Activated CD4-positive, alpha-beta T cell treated with anti-CD3 and anti-CD28 coated beads, Interleukin-2, amount 50 U/mL, for 24 hours (primary cell): ENCODE data around the gene CSNK2A3.
"Not testable (repeated sequence)": the region's sequence is repeated elsewhere in the genome, so short reads cannot be mapped to it uniquely, and the experiment has no call there.

ENCODE experiments used
- DNase-seq, 2 donors: peaks; one replicate each; pipeline ENCODE4 v3.0.0-alpha.2; 2020; ENCODE audit warnings: low read depth in 1 of 2, low spot score in 1 of 2

The CSNK2A3 gene

GRCh38 chr11:11352878-11353277 is at the start of gene CSNK2A3:
Gene CSNK2A3, minus strand, starts transcription at chr11:11353250. Its CDS starts 131 bp downstream, at chr11:11353119.
- not testable (repeated sequence) for DNase-seq

DNA sequence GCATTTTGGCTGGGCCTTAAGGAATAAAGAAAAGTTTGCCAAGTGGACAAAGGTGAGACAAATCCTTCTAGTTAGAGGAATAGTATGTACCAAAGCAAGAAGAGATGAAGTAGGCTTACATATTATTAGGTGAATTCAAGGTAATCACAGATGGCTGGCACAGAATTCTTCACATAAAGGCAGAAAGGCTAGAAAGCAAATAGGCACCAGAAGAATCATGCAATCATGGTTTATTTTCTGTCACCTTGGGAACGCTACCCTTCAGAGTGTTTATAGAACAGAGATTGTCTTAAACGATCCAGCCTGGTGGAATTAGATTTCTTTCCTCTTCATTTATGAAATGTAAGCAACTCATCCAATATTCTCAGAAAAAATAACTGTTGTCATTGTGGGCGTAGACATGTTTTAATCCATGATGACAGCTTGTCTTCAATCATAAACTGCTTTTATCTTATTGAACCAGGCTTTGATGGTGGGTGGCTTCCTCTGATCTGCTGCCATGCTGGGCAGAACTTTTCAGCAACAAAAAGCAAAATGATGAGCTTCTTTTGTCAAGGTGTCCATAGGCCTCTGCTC is 49.0 kb upstream of the CSNK2A3 start:
- DNase-seq = no peak

DNA sequence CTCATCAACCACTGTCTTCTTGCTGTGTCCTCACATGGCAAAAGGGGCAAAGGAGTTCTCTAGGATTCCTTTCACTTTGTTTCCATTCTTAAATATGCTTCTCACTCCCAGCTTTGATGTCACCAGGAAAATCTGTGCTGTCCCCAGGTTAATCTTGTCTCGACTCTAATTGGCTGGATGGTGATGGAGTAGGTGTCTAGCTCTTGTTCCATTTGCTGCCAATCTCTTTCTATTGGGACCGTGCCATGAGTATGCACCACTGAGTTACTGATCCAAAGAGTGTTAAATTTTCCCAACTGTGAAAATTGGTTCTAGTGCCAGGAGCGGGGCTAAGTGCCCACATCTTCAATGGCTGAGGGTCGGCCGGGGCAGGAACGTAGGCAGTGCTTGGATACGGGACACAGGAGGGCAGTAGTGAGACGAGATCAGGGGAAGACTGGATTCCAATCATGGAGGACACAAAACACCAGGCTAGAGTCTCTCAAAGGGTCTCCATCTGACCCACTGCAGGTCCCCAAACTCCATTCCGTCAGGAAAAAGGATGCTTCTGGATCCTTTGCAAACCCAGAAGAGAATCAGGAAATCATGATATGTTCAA is 47.7 kb upstream of the CSNK2A3 start:
- DNase-seq = no peak

DNA sequence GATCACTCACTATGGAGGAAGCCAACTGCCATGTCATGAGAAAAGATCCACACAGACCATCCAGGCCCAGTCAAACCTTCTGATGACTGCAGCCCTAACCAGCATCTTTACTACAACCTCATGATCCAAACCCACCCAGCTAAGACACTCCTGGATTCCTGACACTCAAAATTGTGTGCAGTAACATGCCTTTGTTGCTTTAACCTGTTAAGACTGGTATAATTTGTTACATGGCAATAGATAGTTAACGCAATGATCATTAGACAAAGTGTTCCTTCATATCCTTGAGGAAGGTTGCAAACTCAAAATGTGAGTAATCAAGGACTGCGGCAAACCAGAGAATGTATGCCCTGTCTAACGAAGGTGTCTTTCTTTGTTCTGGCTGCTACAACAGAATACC is 47.1 kb upstream of the CSNK2A3 start:
- no peak for DNase-seq

DNA sequence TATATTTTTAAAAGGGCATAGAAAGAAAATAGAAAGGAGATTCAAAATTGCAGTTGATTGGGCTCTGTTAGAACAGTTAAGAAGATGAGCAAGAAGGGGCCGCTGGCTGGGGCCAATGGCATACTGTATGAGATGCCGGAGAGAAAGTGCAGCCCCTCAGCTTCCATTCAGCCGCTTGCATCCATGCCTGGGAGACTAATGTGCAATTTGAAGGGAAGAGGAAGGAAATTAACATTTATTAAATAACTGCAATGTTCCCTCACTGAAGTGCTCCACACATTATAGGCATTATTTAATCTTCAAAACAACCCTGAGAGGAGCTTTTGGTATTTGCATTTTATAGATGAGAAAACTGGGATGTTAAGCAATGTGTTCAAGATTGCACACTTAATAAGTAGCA is 44.7 kb upstream of the CSNK2A3 start:
- no peak for DNase-seq

DNA sequence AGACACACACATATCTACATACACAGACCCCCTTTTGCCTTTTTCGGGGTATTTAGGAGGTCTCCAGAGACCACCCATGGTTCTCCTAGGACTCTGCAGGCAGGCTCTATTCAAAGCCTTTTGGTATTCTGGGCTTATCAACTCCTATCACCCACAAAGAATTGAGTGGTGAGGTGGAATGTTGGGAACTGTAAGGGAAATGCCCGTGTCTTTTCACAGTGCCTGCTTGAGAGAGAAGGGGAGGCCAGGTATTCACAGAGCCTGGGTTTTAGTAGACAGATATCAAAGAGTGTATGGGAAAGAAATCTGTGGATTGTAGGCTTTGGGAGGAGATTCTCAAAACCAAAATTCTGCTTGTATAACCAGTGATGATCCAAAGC is 44.0 kb upstream of the CSNK2A3 start:
- DNase-seq = no peak

- DNase-seq = no peak
Measured at GRCh38 chr11:11396301-11397035, 43.4 kb upstream of the CSNK2A3 start.

DNA sequence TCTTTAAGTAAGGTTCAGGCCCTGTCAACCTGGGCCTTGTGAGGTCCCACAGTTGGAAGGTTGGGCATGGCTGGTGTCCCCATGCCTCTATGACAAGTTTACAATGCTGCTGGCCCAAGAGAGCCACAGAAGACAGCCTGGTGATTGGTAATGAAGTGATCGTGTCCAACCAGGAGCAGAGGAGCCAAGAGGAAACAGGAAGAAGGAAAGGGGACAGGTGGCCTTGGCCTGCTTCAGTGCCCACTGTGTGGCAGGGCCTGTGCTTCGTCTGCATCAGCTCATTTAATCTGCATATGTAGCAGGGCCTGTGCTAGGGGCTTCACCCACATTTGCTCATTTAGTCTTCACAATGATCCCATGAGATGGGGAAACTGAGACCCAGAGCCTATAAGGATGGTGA is 42.1 kb upstream of the CSNK2A3 start:
- DNase-seq = no peak

GRCh38 chr11:11394241-11394640 is 41.2 kb upstream of the CSNK2A3 start:
- no peak for DNase-seq

GRCh38 chr11:11391796-11392463 is 38.9 kb upstream of the CSNK2A3 start:
- DNase-seq = no peak

DNA sequence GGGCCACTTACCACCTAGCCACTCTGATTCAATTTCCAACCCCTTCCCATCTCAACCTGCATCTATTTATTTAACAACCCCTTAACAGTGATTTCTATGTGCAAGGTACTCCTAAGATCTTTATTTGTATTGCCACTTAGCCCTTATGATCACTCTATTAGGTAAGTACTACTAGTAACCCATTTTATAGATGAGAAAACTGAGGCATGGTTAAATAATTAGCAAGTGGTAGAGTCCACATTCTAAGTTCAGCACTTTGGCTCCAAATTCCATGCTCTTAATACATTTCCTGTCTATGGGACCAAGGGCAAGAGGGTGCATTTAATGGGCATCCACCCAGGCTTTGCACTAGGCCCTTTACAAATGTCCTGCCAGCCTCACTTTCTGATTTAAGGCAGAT is 38.1 kb upstream of the CSNK2A3 start:
- no peak for DNase-seq

GRCh38 chr11:11390068-11390771 is 37.2 kb upstream of the CSNK2A3 start:
- no peak for DNase-seq

DNA sequence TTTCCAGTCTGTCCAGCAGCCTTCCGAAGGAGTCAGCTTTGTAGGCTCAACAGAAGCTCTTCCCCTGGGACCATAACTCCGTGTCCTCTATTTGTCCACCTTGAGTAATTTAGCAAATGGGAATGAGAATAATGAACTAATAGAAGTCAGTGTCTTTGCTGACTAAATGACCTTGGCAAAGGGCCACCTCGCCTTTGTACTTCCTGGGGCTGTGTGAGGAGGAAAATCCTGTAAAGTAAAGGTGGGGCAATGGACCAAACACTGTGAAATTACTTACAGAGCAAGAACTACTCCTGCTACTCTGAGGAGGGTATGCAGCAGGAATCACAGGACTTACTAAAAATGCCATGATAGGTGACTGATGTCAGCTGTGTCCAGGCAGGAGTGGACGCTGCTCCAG is 36.2 kb upstream of the CSNK2A3 start:
- no peak for DNase-seq

GRCh38 chr11:11387622-11388305 is 34.7 kb upstream of the CSNK2A3 start:
- DNase-seq = no peak

DNA sequence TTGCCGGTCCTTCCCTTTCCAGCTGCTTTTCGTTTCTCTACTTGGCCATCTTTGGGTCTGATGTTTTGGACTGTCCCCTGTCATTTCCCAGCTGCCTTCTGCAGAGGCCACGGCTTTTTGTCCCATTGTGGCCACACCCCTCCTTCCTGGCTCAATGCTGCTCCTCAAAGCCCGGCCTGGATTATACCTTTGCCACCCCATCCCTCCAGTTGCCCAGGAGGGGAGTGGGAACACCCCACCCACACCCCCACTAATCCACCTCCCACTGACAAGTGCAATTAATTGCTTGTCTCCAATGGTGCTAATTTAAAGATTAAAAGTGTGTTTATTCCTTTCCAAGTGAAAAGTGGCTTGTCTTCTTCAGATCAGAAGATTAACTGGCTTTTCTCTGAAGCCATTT is 34.2 kb upstream of the CSNK2A3 start:
- DNase-seq = no peak

DNA sequence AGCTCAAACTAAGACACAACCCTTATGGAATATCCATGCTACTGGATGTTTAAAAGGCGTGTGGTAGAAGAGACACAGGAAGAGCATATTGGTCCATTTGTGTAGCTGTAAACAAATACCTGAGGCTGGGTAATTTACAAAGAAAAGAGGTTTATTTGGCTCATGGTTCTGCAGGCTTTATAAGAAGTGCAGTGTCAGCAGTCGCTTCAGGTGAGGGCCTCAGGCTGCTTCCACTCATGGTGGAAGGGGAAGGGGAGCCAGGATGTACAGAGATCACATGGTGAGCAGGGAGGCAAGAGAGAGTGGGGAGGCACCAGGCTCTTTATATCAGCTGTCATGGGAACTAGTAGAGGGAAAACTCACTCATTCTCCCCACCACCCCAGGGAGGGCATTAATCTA is 31.8 kb upstream of the CSNK2A3 start:
- no peak for DNase-seq

DNA sequence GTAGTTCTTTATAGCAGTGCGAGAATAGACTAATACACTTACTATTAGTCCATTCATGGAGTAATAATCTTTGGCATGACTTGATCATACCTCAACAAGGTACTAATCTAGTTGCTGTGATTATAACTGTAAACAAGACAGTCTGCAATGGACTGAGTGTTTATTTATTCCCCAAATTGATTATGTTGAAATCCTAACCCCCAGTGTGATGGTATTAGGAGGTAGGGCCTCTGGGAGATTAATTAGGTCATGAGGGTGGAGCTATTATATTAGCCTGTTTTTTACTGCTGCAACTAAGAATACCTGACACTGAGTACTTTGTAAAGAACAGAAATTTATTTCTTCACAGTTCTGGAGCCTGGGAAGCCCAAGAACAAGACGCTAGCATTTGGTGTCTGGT is 30.9 kb upstream of the CSNK2A3 start:
- DNase-seq = no peak

DNA sequence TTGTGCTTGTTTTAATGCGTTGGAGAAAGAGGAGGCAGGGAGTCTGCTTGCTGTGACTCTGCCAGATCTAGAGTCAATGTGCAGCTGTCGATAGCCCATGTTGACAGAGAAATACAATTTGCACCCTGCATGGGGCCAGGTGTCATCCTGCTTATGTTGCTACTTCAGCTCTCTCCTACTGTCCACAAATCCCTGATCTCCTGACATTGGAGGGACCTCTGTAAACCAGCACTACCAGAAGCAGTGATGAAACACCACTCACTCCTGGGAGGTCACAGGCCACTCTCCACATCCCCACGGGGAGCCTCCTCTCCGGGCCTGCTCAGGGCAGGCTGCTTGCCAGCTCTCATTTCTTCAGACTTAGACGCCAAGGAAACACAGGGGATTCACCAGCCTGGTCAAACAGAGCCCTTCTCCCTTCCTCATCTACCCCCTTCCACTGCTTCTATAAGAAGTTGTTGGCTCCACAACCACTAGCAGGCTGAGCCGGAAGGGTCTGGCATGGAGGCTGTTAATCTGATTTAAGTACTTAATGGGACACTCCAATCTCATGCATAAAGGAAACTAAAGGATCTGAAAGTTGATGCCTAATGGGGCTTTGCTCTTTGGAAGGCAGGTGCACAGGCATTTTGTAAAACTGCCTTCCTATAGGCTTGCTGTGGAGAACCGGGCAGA is 29.9 kb upstream of the CSNK2A3 start:
- no peak for DNase-seq

DNA sequence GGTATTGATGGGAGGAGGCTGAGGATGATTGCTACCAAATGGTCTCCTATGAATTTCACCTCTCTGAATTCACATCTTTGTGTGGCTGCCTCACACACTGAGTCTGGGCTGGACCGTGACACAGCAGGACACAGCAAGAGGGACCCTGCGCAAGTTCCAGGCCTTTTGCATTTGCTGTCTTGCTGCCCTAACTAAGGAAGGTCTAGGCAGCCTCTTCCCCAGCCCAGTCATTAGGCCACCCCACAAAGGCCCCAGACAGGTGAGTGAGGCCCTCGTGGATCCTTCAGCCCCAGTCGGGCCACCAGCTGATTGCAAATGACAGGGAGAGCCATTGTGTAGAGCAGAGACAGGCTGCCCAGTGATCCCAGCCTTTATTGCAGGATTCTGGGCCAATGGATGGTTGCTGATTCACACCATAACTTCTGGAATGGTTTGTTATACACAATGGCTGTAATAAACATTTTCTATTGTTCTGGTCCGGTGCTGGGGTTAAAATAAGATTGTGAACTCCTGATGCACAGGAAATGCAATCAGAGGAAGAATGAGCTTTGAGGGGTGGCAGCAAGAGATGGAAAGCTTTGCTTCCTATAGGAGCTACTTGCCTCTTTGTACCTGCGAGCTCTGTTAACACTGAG is 28.5 kb upstream of the CSNK2A3 start:
- no peak for DNase-seq

- no peak for DNase-seq
Measured at GRCh38 chr11:11380883-11381282, 27.8 kb upstream of the CSNK2A3 start.
